RWPE2 (cell line): ENCODE results near the gene TUBB3.

Experiments
- ATAC-seq: fragments of 200-7000 bp; cut with Tn5 transposase; 3 replicates; pipeline ENCODE4 v1.9.1; 2021; ENCODE audit warnings: low read depth
- DNase-seq: peaks from one replicate; pipeline ENCODE4 v3.0.0-alpha.2; 2020; ENCODE audit warnings: low spot score
- H3K27ac ChIP-seq: fragments of 450-650 bp; 2 replicates; pipeline ENCODE4 v1.5.1; 2017; ENCODE audit warnings: mild to moderate bottlenecking; ENCODE audit not compliant: poor library complexity, severe bottlenecking
- H3K27me3 ChIP-seq: fragments of 250-450 bp; sonication (Bioruptor Pico); 2 replicates; pipeline ENCODE4 v1.5.1; 2021; ENCODE audit warnings: mild to moderate bottlenecking, moderate library complexity; ENCODE audit not compliant: insufficient read depth, poor library complexity, severe bottlenecking
- H3K36me3 ChIP-seq: fragments of 250-450 bp; sonication (Bioruptor Pico); 2 replicates; pipeline ENCODE4 v1.5.1; 2020; ENCODE audit warnings: low read depth, mild to moderate bottlenecking, moderate library complexity
- H3K4me1 ChIP-seq: fragments of 250-450 bp; sonication (Bioruptor Pico); 2 replicates; pipeline ENCODE4 v1.5.1; 2021; ENCODE audit warnings: mild to moderate bottlenecking, moderate library complexity; ENCODE audit not compliant: insufficient read depth, poor library complexity, severe bottlenecking
- H3K4me3 ChIP-seq: fragments of 250-450 bp; sonication (Bioruptor Pico); 2 replicates; pipeline ENCODE4 v1.5.1; 2021; ENCODE audit warnings: mild to moderate bottlenecking, moderate library complexity; ENCODE audit not compliant: severe bottlenecking
- H3K9me3 ChIP-seq: fragments of 250-450 bp; sonication (Bioruptor Pico); 2 replicates; pipeline ENCODE4 v1.5.1; 2021; ENCODE audit warnings: mild to moderate bottlenecking, moderate library complexity; ENCODE audit not compliant: severe bottlenecking
- TF ChIP-seq, protein P1 (sequence below): fragments of 450-650 bp; IDR thresholded peaks from one replicate; pipeline ENCODE4 v1.5.1; 2017; ENCODE audit warnings: mild to moderate bottlenecking, moderate library complexity; ENCODE audit not compliant: poor library complexity, severe bottlenecking

The TUBB3 gene

DNA sequence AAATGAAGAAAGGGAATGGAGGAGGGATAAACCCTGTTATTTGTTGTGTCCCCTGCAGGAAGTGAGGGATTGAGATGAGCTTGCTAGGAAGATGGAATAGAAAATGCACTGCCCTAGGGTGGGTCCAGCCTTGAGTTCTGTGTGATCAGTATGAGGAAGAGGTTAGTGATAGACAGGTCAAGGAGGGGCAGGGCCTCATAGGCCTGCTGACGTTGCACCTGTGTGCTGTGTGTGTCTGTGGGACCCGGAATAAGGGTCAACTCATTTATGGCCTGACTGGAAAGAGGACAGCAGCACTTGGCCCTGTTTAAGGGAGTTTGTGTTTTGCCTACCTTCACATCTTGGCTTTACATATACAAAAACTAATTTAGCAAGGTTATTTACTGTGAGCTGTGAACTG, 51.7 kb downstream of the TUBB3 start:
- H3K27ac ChIP-seq: no peak overlapping the region
- DNase-seq (no peak), ATAC-seq (no peak)
- H3K9me3 ChIP-seq: no peaks in the 10 kb centered on the region
- TF ChIP-seq, protein P1, sequence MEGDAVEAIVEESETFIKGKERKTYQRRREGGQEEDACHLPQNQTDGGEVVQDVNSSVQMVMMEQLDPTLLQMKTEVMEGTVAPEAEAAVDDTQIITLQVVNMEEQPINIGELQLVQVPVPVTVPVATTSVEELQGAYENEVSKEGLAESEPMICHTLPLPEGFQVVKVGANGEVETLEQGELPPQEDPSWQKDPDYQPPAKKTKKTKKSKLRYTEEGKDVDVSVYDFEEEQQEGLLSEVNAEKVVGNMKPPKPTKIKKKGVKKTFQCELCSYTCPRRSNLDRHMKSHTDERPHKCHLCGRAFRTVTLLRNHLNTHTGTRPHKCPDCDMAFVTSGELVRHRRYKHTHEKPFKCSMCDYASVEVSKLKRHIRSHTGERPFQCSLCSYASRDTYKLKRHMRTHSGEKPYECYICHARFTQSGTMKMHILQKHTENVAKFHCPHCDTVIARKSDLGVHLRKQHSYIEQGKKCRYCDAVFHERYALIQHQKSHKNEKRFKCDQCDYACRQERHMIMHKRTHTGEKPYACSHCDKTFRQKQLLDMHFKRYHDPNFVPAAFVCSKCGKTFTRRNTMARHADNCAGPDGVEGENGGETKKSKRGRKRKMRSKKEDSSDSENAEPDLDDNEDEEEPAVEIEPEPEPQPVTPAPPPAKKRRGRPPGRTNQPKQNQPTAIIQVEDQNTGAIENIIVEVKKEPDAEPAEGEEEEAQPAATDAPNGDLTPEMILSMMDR: no peak
- peaks cover 35% of the 10 kb centered on the region for H3K36me3 ChIP-seq
- H3K4me1 ChIP-seq: peaks cover 14% of the 10 kb centered on the region
- H3K4me3 ChIP-seq: no peak overlapping the region
- no peaks in the 10 kb centered on the region for H3K27me3 ChIP-seq

DNA sequence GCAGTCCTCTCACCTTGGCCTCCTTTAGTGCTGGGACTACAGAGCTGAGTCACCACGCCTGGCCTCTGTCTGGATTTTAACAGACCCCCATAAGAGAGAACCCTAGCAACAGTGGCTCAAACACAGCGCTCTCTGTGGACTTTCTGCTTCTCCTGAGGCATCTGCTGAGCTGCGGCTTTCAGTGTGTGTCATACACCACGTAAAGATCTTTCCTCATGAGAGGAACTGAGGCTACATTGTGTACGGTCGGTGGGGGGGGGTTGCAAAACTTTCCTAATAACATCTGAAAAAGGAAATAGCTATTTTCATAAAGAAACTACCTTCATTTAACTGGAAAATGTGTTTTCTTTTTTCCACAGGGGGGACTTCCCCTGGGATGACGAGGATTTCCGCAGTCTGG, 58.3 kb downstream of the TUBB3 start:
- Histone ChIP-seq H3K27me3 (no peaks in the 10 kb centered on the region), H3K4me3 (no peak overlapping the region), H3K9me3 (no peaks in the 10 kb centered on the region), H3K36me3 (peaks cover 87% of the 10 kb centered on the region), H3K4me1 (no peaks in the 10 kb centered on the region), H3K27ac (no peak overlapping the region)
- ATAC-seq (no peak), DNase-seq (no peak)
- TF ChIP-seq, protein P1: no peak

DNA sequence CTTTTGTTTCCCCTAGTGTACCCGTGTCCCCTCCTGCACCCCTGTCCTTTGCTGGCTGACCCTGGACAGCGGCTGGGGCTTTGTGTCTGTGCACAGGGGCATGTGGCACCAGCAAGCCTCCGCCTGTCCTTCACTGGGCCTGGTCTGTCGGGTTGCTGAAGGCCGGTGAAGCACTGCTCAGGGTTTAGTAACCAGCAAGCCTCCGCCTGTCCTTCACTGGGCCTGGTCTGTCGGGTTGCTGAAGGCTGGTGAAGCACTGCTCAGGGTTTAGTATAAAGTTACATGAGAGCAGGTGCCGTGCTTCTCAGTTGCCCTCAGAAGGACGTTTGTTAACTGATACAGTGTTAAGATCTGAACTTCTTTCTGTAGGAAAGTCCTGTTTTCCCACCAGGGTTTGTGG, 59.2 kb downstream of the TUBB3 start:
- no peaks in the 10 kb centered on the region for H3K27me3 ChIP-seq
- H3K36me3 ChIP-seq: peaks cover 92% of the 10 kb centered on the region
- H3K4me1 ChIP-seq: no peaks in the 10 kb centered on the region

DNA sequence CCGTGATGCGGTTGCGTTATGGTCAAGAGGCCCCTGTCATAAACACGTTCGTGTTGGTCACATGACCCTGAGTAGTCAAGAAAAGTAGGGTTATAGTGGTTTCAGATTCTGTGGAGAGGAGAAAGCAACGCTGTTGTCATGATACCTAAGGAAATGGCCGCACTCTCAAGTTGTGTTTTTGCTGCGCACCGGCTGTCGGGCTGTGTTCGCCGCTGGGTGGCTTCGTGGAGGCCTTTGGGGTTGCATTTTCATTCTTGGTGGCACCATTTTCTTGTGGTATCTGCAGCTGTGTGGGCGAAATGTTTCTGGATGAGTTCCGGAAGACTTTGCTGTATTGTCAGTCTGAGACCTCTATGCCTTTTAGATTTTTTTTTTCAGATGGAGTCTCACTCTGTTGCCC, 60.4 kb downstream of the TUBB3 start:
- H3K4me3 ChIP-seq: no peak overlapping the region
- no peak overlapping the region for H3K27ac ChIP-seq
- no peaks in the 10 kb centered on the region for H3K9me3 ChIP-seq
- TF ChIP-seq, protein P1: no peak
- H3K27me3 ChIP-seq: no peaks in the 10 kb centered on the region
- no peak for ATAC-seq
- no peaks in the 10 kb centered on the region for H3K4me1 ChIP-seq
- no peak for DNase-seq
- peaks cover 87% of the 10 kb centered on the region for H3K36me3 ChIP-seq

More for the DNA sequence above, 59.2 kb downstream of the TUBB3 start:
- TF ChIP-seq, protein P1: no peak
- H3K4me3 ChIP-seq: no peak overlapping the region
- DNase-seq (no peak), ATAC-seq (no peak)
- no peak overlapping the region for H3K27ac ChIP-seq
- no peaks in the 10 kb centered on the region for H3K9me3 ChIP-seq

DNA sequence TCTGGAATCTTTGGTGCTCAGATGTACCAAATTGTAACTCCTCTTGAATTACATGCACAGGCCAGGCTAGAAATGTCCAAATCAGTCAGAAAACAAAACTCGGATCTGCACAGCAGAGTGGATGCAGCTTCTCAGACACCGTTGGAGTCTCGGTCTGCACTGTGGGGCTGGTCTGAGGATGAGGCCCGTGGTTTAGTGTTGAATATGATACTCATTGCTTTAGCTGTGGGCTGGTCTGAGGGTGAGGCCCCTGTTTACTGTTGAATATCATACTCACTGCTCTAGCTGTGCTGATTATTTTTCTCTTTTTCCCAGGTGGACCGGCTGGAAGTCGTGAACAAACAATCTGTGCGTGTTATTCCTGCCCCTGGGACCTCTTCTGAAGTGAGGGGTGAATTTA, 61.1 kb downstream of the TUBB3 start:
- Histone ChIP-seq H3K9me3 (no peaks in the 10 kb centered on the region), H3K36me3 (peaks cover 90% of the 10 kb centered on the region), H3K4me3 (no peak overlapping the region), H3K27me3 (no peaks in the 10 kb centered on the region), H3K4me1 (no peaks in the 10 kb centered on the region), H3K27ac (no peak overlapping the region)
- TF ChIP-seq, protein P1: no peak
- no peak for ATAC-seq
- no peak for DNase-seq
